ENCODE measurements around the gene WDTC1.

WDTC1 gene

GRCh38 chr1:27336756-27337155, 102.3 kb downstream of the WDTC1 start:
- DNase-seq = no peak

- DNase-seq = no peak
Observed at GRCh38 chr1:27338751-27339150, 104.3 kb downstream of the WDTC1 start.

GRCh38 chr1:27339213-27339612, 104.8 kb downstream of the WDTC1 start:
- no peak for DNase-seq

GRCh38 chr1:27341525-27342252, 107.3 kb downstream of the WDTC1 start, which contains the start of gene SYTL1:
SYTL1 (plus strand) TSS chr1:27342022; CDS start chr1:27345335, 3,313 bp downstream.
- DNase-seq = peak; percentile 54

- peak; percentile 39 for DNase-seq
Observed at GRCh38 chr1:27342391-27342777, 108.0 kb downstream of the WDTC1 start.

GRCh38 chr1:27342778-27343638, 108.6 kb downstream of the WDTC1 start:
- DNase-seq = peak; percentile 71

- DNase-seq = no peak
Observed at GRCh38 chr1:27343639-27344025, 109.2 kb downstream of the WDTC1 start.

GRCh38 chr1:27345272-27345671, 110.8 kb downstream of the WDTC1 start:
- no peak for DNase-seq

GRCh38 chr1:27346357-27346756, 111.9 kb downstream of the WDTC1 start:
- DNase-seq = no peak

- DNase-seq = no peak
Observed at GRCh38 chr1:27346991-27347624, 112.7 kb downstream of the WDTC1 start.

- DNase-seq = no peak
Observed at GRCh38 chr1:27348861-27349783, 114.7 kb downstream of the WDTC1 start.

GRCh38 chr1:27349784-27350662, 115.6 kb downstream of the WDTC1 start:
- DNase-seq = no peak

- no peak for DNase-seq
Observed at GRCh38 chr1:27350663-27351540, 116.5 kb downstream of the WDTC1 start.

GRCh38 chr1:27351541-27352107, 117.2 kb downstream of the WDTC1 start:
- no peak for DNase-seq

- no peak for DNase-seq
Observed at GRCh38 chr1:27353166-27353565, 118.7 kb downstream of the WDTC1 start.

GRCh38 chr1:27353629-27354028, 119.2 kb downstream of the WDTC1 start:
- no peak for DNase-seq

GRCh38 chr1:27355683-27356082, 121.3 kb downstream of the WDTC1 start:
- no peak for DNase-seq

GRCh38 chr1:27356277-27356618, 121.8 kb downstream of the WDTC1 start:
- no peak for DNase-seq

GRCh38 chr1:27356619-27357280, 122.3 kb downstream of the WDTC1 start:
- DNase-seq = peak; percentile 40

Data from stimulated activated CD4-positive, alpha-beta T cell treated with anti-CD3 and anti-CD28 coated beads, Interleukin-4, amount 100 ng/mL, for 24 hours (primary cell).